GM12878 (cell line): Measurements from ENCODE around the gene NFE2L1. TPM values are rescaled to one million over a fixed set of nuclear protein-coding genes. Genes with fewer than 3 reads are reported as not detected.
A peak's percentile ranks its signal among the peaks of the same experiment; 100 is the strongest.

Experiments used
- ATAC-seq: fragments of 200-7000 bp; cut with Tn5 transposase; 3 replicates; pipeline ENCODE4 v1.9.1; 2020; ENCODE audit warnings: mild to moderate bottlenecking, moderate library complexity
- BruUV-seq: library from RNA; stranded (reverse); fragments of 400-500 nt; replicated peaks from 2 replicates; lab custom pipeline; 2021; lab: Mats Ljungman, UMichigan
- CTCF ChIA-PET: fragments of 300-600 bp; sonication (Branson Sonifier 250); formaldehyde crosslinking; extraction: SDS; loops from one replicate; lab custom pipeline; 2021; ENCODE audit warnings: inconsistent platforms; lab: Yijun Ruan, JAX
- POLR2A ChIA-PET: fragments of 350-600 bp; formaldehyde crosslinking; extraction: SDS; loops from one replicate; lab custom pipeline; 2021; ENCODE audit warnings: inconsistent platforms; lab: Charles Lee
- RAD21 ChIA-PET: fragments of 300-600 bp; sonication (Branson Sonifier 250); formaldehyde crosslinking; loops from one replicate; lab custom pipeline; 2023; ENCODE audit warnings: antibody characterized with exemption; ENCODE audit not compliant: unreplicated experiment; lab: Charles Lee
- SMC1A ChIA-PET: fragments of 300-600 bp; sonication (Branson Sonifier 250); formaldehyde crosslinking; loops from one replicate; lab custom pipeline; 2023; ENCODE audit not compliant: unreplicated experiment, uncharacterized antibody; lab: Charles Lee
- DNase-seq: peaks from one replicate; pipeline ENCODE4 v3.0.0-alpha.2; 2011; ENCODE audit warnings: low read depth, low spot score
- FAIRE-seq: peaks from 3 replicates; lab custom pipeline; 2011; peaks lifted over from hg19 to GRCh38; lab: Jason Lieb, UNC
- H2AFZ ChIP-seq: 2 replicates; pipeline ENCODE4 v1.6.0; 2011; ENCODE audit warnings: low read depth, low read length, control low read depth; ENCODE audit not compliant: control insufficient read depth
- H3K27ac ChIP-seq: 2 replicates; pipeline ENCODE4 v1.5.1; 2011; ENCODE audit warnings: control low read depth; ENCODE audit not compliant: control insufficient read depth, insufficient read depth
- H3K27me3 ChIP-seq, 2 experiments: replicated peaks in 1 of 2; 2 replicates each; pipeline versions ENCODE4 v1.6.0 to v1.6.1; 2011; ENCODE audit warnings: low read length in 1 of 2; ENCODE audit not compliant: control insufficient read depth in 2 of 2, insufficient read depth in 2 of 2
- H3K36me3 ChIP-seq, 2 experiments: 2 replicates each; pipeline ENCODE4 v1.5.1; 2011; ENCODE audit warnings: low read length in 1 of 2; ENCODE audit not compliant: control insufficient read depth in 2 of 2, insufficient read depth in 2 of 2
- H3K4me1 ChIP-seq: 2 replicates; pipeline ENCODE4 v1.6.1; 2011; ENCODE audit warnings: mild to moderate bottlenecking, low read length, moderate library complexity, mixed read lengths; ENCODE audit not compliant: control insufficient read depth, insufficient read depth
- H3K4me2 ChIP-seq: 2 replicates; pipeline ENCODE4 v1.6.0; 2011; ENCODE audit warnings: control low read depth; ENCODE audit not compliant: control insufficient read depth, insufficient read depth
- H3K4me3 ChIP-seq: fragments of 200-600 bp; sonication (generic); 2 replicates; pipeline ENCODE4 v1.5.1; 2016
- H3K79me2 ChIP-seq: 2 replicates; pipeline ENCODE4 v1.6.0; 2011; ENCODE audit warnings: low read length; ENCODE audit not compliant: control insufficient read depth, insufficient read depth
- H3K9ac ChIP-seq: 2 replicates; pipeline ENCODE4 v1.8.0; 2011; ENCODE audit warnings: low read length, control low read depth, mixed read lengths; ENCODE audit not compliant: control insufficient read depth, insufficient read depth
- H3K9me3 ChIP-seq: replicated peaks from 3 replicates; pipeline ENCODE4 v1.5.1; 2011; ENCODE audit warnings: mild to moderate bottlenecking, low read length; ENCODE audit not compliant: control insufficient read depth, insufficient read depth
- H4K20me1 ChIP-seq: 2 replicates; pipeline ENCODE4 v1.6.0; 2011; ENCODE audit not compliant: control insufficient read depth, insufficient read depth
- DPF2 ChIP-seq: fragments of 450-650 bp; IDR thresholded peaks from 2 replicates; pipeline ENCODE4 v1.6.1; 2017; ENCODE audit warnings: mild to moderate bottlenecking
- EGR1 ChIP-seq, 2 experiments: IDR thresholded peaks; 1 replicate in 1 of 2; 2 replicates in 1 of 2; pipeline ENCODE4 v1.6.1; 2011 to 2012; ENCODE audit warnings: low read depth in 2 of 2, low read length in 2 of 2, borderline replicate concordance in 1 of 2, mild to moderate bottlenecking in 1 of 2, moderate library complexity in 1 of 2
- FOS ChIP-seq: IDR thresholded peaks from 3 replicates; pipeline ENCODE4 v1.6.1; 2011; ENCODE audit warnings: borderline replicate concordance; ENCODE audit not compliant: insufficient read length; ENCODE audit errors: extremely low read depth
- HDGF ChIP-seq: fragments of 450-650 bp; IDR thresholded peaks from 2 replicates; pipeline ENCODE4 v1.6.1; 2016; ENCODE audit warnings: antibody characterized with exemption
- JUND ChIP-seq: IDR thresholded peaks from 2 replicates; pipeline ENCODE4 v1.6.1; 2012; ENCODE audit warnings: low read depth, mild to moderate bottlenecking, low read length, improper control_type of control experiment, moderate library complexity
- MEF2B ChIP-seq: fragments of 450-650 bp; IDR thresholded peaks from 2 replicates; pipeline ENCODE4 v1.6.1; 2018; ENCODE audit warnings: mild to moderate bottlenecking, moderate library complexity; ENCODE audit not compliant: partially characterized antibody, poor library complexity, severe bottlenecking
- POLR2AphosphoS5 ChIP-seq: IDR thresholded peaks from 2 replicates; pipeline ENCODE4 v1.6.1; 2011; ENCODE audit warnings: mild to moderate bottlenecking, low read length, inconsistent platforms
- RBBP5 ChIP-seq: fragments of 200-600 bp; sonication (generic); conservative IDR thresholded peaks from 2 replicates; pipeline ENCODE4 v1.6.1; 2016
- SIX5 ChIP-seq: IDR thresholded peaks from 2 replicates; pipeline ENCODE4 v1.6.1; 2011; ENCODE audit warnings: mild to moderate bottlenecking, low read depth, low read length, moderate library complexity; ENCODE audit not compliant: severe bottlenecking
- TCF7 ChIP-seq: IDR thresholded peaks from 2 replicates; pipeline ENCODE4 v1.6.1; 2014; ENCODE audit warnings: antibody characterized with exemption, borderline replicate concordance
- ZBED1 ChIP-seq: IDR thresholded peaks from 2 replicates; pipeline ENCODE4 v1.6.1; 2016; ENCODE audit warnings: borderline replicate concordance
- WGBS: methylation state at CpG from one replicate; pipeline ENCODE4 v1.1.6; 2016; ENCODE audit warnings: low lambda C conversion rate; ENCODE audit not compliant: insufficient replicate concordance, insufficient coverage; ENCODE audit errors: missing lambda C conversion rate; 5-methylcytosine and 5-hydroxymethylcytosine counted together
- in situ Hi-C: fragments of 300-500 bp; cut with MboI; formaldehyde crosslinking; loops from 9 replicates; pipeline ENCODE4 v1.14.3; 2018; ENCODE audit warnings: mixed read lengths
- intact Hi-C: fragments of 100-400 bp; cut with micrococcal nuclease; formaldehyde crosslinking; loops from one replicate; pipeline ENCODE4 v1.14.2; 2022; ENCODE audit not compliant: unreplicated experiment
- polyA plus RNA-seq, 11 experiments: library from polyadenylated mRNA; depleted of rRNA in 4 of 11; unstranded in 6 of 11; stranded (reverse) in 5 of 11; fragments of >200 nt; fragmentation: Nextera tagmentation in 4 of 11; fragmentation: Illumina TruSeq in 1 of 11; extraction: Ambion mirVana in 4 of 11; extraction: Trizol in 1 of 11; gene quantifications; 1 replicate in 1 of 11; 2 replicates in 10 of 11; pipeline versions ENCODE4 v1.2.1 to v1.2.3, GENCODE V29; 2011 to 2016; ENCODE audit warnings: inconsistent platforms in 2 of 11, missing spikeins in 2 of 11, low read depth in 1 of 11
- total RNA-seq, 4 experiments: library from RNA; depleted of rRNA in 3 of 4; stranded (reverse); fragments of >200 nt in 3 of 4; fragmentation: Illumina TruSeq in 1 of 4; extraction: Trizol in 1 of 4; gene quantifications; 2 replicates each; pipeline versions ENCODE4 v1.2.1 to v1.2.3, GENCODE V29; 2013 to 2021
- TF ChIP-seq, protein P1 (sequence below): IDR thresholded peaks from 2 replicates; pipeline ENCODE4 v1.6.1; 2012; ENCODE audit warnings: low read depth, low read length, improper control_type of control experiment

The NFE2L1 gene
- total and polyA plus RNA-seq, 10 of the 15 experiments (the other 5 are each of a cell fraction or from before 2014, with no cell fraction given): 3.8 to 104 (median 26.4) TPM

DNA sequence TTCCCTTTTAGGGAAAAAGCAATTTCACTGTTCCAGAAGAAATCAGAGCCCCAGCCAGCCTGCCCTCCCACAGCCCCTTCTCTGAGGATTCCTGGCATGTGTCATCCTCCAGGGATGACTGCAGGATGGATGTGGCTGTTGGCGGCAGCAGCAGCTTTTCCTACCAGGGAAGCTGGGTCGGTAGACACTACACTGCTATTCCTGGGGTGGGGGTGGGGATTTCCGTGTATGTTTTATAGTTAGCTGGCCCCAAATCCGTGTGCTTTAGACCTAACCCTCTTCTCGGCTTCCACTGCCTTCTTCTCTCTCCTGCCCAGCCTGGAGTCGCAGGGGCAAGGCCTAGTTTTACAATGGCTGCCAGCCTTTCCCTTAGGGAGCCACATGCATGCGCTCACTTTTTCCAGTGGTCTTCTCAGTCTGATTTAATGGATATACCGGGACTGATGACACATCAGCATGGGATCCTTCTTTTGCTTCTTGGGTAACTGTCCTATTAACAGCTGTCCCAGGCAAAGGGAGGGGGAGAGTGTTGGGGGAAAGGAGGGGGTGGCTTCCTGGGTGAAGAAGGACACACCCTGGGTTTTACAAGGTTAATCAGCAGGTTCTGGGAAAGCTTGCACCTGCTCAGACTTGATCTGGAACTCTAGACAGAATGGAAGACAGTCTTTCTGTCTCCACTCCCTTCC lies 2.7 kb upstream of the NFE2L1 start:
- TF ChIP-seq FOS: no peak
- TF ChIP-seq TCF7: no peak
- TF ChIP-seq DPF2: no peak
- no peak for TF ChIP-seq JUND
- TF ChIP-seq POLR2AphosphoS5: no peak
- no peak for TF ChIP-seq HDGF
- no peak for TF ChIP-seq SIX5
- no peak for TF ChIP-seq RBBP5
- TF ChIP-seq ZBED1: no peak
- TF ChIP-seq EGR1 (IDR thresholded peaks at IDR 0.05; ENCODE audit: borderline replicate concordance in 1 of 2, low read depth in 2 of 2, low read length in 2 of 2): no peak
- TF ChIP-seq, protein P1, sequence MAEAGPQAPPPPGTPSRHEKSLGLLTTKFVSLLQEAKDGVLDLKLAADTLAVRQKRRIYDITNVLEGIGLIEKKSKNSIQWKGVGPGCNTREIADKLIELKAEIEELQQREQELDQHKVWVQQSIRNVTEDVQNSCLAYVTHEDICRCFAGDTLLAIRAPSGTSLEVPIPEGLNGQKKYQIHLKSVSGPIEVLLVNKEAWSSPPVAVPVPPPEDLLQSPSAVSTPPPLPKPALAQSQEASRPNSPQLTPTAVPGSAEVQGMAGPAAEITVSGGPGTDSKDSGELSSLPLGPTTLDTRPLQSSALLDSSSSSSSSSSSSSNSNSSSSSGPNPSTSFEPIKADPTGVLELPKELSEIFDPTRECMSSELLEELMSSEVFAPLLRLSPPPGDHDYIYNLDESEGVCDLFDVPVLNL: no peak
- no peak for TF ChIP-seq MEF2B
- Histone ChIP-seq H3K79me2 (peaks cover 38% of the 10 kb centered on the region), H3K9me3 (no peaks in the 10 kb centered on the region), H3K4me2 (peak overlapping the region; percentile 91; the same call in 1 of the 2 replicates), H3K9ac (no peak overlapping the region), H3K27me3 (no peaks in the 10 kb centered on the region), H3K36me3 (peaks cover 0 to 3% of the 10 kb centered on the region in 2 experiments; a peak in 1 of 4 replicates), H3K4me1 (peaks cover 9% of the 10 kb centered on the region; the same call in 1 of the 2 replicates), H2AFZ (no peak overlapping the region), H3K27ac (no peak overlapping the region), H4K20me1 (no peaks in the 10 kb centered on the region), H3K4me3 (peak overlapping the region; percentile 3; the same call in 1 of the 2 replicates)
- BruUV-seq: no TSS peak
- in situ Hi-C loops: no loop called here
- DNase-seq (no peak), ATAC-seq (no peak), FAIRE-seq (no peak)
- WGBS: 87% methylated on average over 8 of the region's 8 CpGs
- POLR2A ChIA-PET: interaction anchor here (0.6 to 3.3 kb wide), 6 partner anchors 9 to 172 kb away, joined by 3 to 18 read pairs (median 4); no protein-coding TSS in a partner anchor
- CTCF ChIA-PET: interaction anchor here (1.0 to 9.0 kb wide), 6 partner anchors 9 to 35 kb away, joined by 3 to 87 read pairs (median 10); partner anchors contain the start of gene COPZ2
- intact Hi-C loops: no loop called here
- RAD21 ChIA-PET: interaction anchor here (5.8 kb wide), 1 partner anchor 19 kb away, joined by 47 read pairs; no protein-coding TSS in a partner anchor
- SMC1A ChIA-PET: interaction anchor here (1.2 to 5.8 kb wide), 4 partner anchors 9 to 20 kb away, joined by 5 to 39 read pairs (median 16); no protein-coding TSS in a partner anchor
